Central memory CD8-positive, alpha-beta T cell (primary cell): ENCODE results near the gene S1PR3.

ENCODE experiments used
- ATAC-seq: fragments of 150-1000 bp; cut with Tn5 transposase; replicated peaks from 2 replicates; pipeline ENCODE4 v1.10.0; 2022; ENCODE audit warnings: mild to moderate bottlenecking, moderate FRiP score, moderate number of reproducible peaks; ENCODE audit not compliant: poor library complexity, severe bottlenecking; ENCODE audit errors: extremely low read depth
- DNase-seq, 2 donors: peaks; one replicate each; pipeline ENCODE4 v3.0.0; 2021; ENCODE audit warnings: low spot score in 2 of 2
- H3K27ac Mint-ChIP-seq: one replicate; pipeline ENCODE4 v1.8.0; 2022; ENCODE audit warnings: low read depth, mild to moderate bottlenecking, moderate library complexity, mixed read lengths
- H3K27me3 Mint-ChIP-seq: one replicate; pipeline ENCODE4 v1.8.0; 2022; ENCODE audit warnings: mixed read lengths
- H3K36me3 Mint-ChIP-seq: one replicate; pipeline ENCODE4 v1.8.0; 2022; ENCODE audit warnings: mild to moderate bottlenecking, moderate library complexity, mixed read lengths; ENCODE audit not compliant: insufficient read depth
- H3K4me1 Mint-ChIP-seq: one replicate; pipeline ENCODE4 v1.8.0; 2022; ENCODE audit warnings: mixed read lengths
- H3K4me3 Mint-ChIP-seq: one replicate; pipeline ENCODE4 v1.8.0; 2022; ENCODE audit warnings: mild to moderate bottlenecking, moderate library complexity, mixed read lengths
- H3K9me3 Mint-ChIP-seq: one replicate; pipeline ENCODE4 v1.8.0; 2022; ENCODE audit warnings: mixed read lengths

Gene S1PR3

GRCh38 chr9:89008744-89009545 is 17.7 kb downstream of the S1PR3 start:
- Mint-ChIP-seq H3K4me3 (no peak overlapping the region), H3K27me3 (peaks cover 23% of the 10 kb centered on the region), H3K4me1 (no peaks in the 10 kb centered on the region), H3K36me3 (no peaks in the 10 kb centered on the region), H3K9me3 (no peaks in the 10 kb centered on the region), H3K27ac (no peak overlapping the region)
- ATAC-seq, result no peak
- no peak for DNase-seq

DNA sequence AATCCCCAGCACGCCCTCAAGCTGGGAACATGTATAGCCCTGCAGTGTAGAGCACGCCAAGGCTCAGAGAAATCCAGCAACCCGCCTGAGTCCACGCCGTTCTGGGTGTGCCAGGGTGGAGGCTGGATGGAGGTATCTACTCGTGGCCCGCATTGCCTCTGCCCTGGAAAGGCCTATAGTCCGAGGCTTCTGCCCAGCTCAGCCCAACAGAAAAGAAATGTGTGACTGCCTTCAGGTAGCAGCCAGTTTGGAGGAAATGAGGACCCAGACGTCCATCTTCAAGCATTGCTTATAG is 18.2 kb downstream of the S1PR3 start:
- H3K4me3 Mint-ChIP-seq, result no peak overlapping the region
- H3K27ac Mint-ChIP-seq, result no peak overlapping the region
- H3K27me3 Mint-ChIP-seq, result peaks cover 28% of the 10 kb centered on the region
- no peak for ATAC-seq
- H3K9me3 Mint-ChIP-seq, result no peaks in the 10 kb centered on the region
- H3K4me1 Mint-ChIP-seq, result no peaks in the 10 kb centered on the region
- DNase-seq, result no peak
- no peaks in the 10 kb centered on the region for H3K36me3 Mint-ChIP-seq

- Mint-ChIP-seq H3K27me3 (peaks cover 34% of the 10 kb centered on the region), H3K4me1 (no peaks in the 10 kb centered on the region), H3K27ac (no peak overlapping the region), H3K9me3 (no peaks in the 10 kb centered on the region), H3K4me3 (no peak overlapping the region), H3K36me3 (no peaks in the 10 kb centered on the region)
- ATAC-seq, result no peak
- DNase-seq, result no peak
These were observed 18.8 kb downstream of the S1PR3 start for GRCh38 chr9:89010056-89010455.

DNA sequence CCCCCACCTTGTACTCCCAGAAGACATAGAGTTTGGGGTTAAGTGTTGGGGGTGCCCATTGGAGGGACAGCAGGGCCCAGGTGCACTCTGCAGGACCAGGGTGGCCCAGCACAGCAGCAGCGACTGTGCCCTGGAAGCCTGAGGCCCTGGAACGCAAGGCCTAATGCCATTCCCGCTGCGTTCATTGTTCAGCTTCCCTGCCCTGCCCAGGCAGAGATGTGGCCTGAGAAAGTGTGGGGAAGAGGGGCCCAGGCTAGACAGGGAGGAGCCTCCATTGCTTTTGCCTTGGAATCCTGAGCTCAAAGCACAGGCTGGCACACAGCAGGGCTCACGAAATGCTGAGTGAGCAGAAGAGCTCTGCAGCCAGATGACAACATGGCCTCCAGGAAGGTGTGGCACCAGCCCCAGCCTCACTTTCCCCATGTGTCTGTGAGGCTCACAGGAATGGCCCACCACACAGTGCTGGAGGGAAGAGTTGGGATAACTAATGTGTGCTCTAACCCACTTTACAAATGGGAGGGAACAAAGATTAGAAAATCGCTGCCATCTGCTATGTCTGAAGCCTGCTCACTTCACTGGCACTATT is 19.4 kb downstream of the S1PR3 start:
- Mint-ChIP-seq H3K9me3 (no peaks in the 10 kb centered on the region), H3K4me3 (no peak overlapping the region), H3K27me3 (peaks cover 39% of the 10 kb centered on the region), H3K4me1 (no peaks in the 10 kb centered on the region), H3K36me3 (no peaks in the 10 kb centered on the region), H3K27ac (no peak overlapping the region)
- DNase-seq (no peak), ATAC-seq (no peak)

GRCh38 chr9:89011683-89012082 is 20.4 kb downstream of the S1PR3 start:
- ATAC-seq (no peak), DNase-seq (no peak)
- Mint-ChIP-seq H3K36me3 (no peaks in the 10 kb centered on the region), H3K4me3 (no peak overlapping the region), H3K9me3 (no peaks in the 10 kb centered on the region), H3K27me3 (peaks cover 46% of the 10 kb centered on the region), H3K4me1 (no peaks in the 10 kb centered on the region), H3K27ac (no peak overlapping the region)

DNA sequence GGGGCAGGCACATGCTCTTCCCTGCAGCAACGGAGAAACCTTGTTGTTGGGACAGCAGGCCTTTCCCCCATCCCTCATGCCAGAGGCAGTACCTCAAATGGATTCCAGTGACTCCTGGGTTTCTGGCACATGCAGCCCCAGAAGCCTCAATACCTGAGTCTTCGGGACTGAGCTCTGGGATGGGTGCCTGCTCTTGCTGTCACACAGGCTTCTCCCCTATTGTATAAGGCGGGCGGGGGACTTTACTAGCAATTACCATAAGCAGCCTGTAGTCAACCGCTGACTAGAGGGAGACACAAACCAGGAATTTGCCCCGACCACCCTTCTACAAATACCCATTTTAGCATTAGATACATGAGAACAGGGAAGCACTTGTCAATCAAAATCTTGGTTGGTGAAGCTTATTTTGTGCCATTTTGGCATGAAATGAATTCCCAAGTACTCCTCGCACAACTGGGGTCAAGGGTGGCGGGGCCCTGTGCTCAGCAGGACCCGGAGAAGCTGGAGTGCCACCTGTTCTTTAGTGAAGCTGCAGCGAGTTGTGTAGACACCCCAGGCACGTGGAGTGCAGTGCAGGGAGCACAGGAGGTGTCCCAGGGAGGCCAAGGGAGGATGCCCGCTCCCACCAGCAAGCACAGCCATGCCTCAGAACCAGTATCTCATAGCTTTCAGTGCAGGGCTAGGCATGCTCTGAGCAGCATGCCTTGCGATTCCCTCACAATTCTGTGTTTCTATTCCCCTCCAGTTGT is 21.2 kb downstream of the S1PR3 start:
- no peak overlapping the region for H3K27ac Mint-ChIP-seq
- H3K9me3 Mint-ChIP-seq, result no peaks in the 10 kb centered on the region
- H3K36me3 Mint-ChIP-seq, result no peaks in the 10 kb centered on the region
- H3K4me3 Mint-ChIP-seq, result no peak overlapping the region
- H3K4me1 Mint-ChIP-seq, result no peaks in the 10 kb centered on the region
- H3K27me3 Mint-ChIP-seq, result peaks cover 46% of the 10 kb centered on the region
- ATAC-seq (no peak), DNase-seq (no peak)

DNA sequence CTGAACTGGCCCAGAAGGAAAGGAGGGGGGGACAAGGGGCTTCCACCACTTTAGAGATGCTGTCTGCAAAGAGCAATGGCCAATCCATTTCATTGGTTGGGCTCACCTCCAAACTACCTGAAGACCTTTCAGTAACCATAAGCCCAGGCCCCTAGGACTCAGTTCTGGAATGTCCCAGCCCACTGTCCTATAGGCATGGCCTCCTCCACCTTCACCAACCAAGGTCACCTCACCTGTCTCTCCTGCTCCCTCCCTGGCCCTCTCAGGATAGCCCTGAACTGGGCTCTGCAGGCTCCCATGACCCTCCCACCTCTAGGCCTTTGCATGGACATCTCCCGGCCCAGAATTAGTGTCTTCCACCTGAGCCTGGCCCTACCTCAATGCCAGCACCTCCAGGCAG is 22.4 kb downstream of the S1PR3 start:
- Mint-ChIP-seq H3K4me3 (no peak overlapping the region), H3K36me3 (no peaks in the 10 kb centered on the region), H3K9me3 (no peaks in the 10 kb centered on the region), H3K27me3 (peaks cover 46% of the 10 kb centered on the region), H3K4me1 (no peaks in the 10 kb centered on the region), H3K27ac (no peak overlapping the region)
- DNase-seq, result no peak
- no peak for ATAC-seq

GRCh38 chr9:89014153-89014552 is 22.9 kb downstream of the S1PR3 start:
- Mint-ChIP-seq H3K4me3 (no peak overlapping the region), H3K9me3 (no peaks in the 10 kb centered on the region), H3K4me1 (no peaks in the 10 kb centered on the region), H3K27ac (no peak overlapping the region), H3K36me3 (no peaks in the 10 kb centered on the region), H3K27me3 (peaks cover 46% of the 10 kb centered on the region)
- DNase-seq (no peak), ATAC-seq (no peak)

DNA sequence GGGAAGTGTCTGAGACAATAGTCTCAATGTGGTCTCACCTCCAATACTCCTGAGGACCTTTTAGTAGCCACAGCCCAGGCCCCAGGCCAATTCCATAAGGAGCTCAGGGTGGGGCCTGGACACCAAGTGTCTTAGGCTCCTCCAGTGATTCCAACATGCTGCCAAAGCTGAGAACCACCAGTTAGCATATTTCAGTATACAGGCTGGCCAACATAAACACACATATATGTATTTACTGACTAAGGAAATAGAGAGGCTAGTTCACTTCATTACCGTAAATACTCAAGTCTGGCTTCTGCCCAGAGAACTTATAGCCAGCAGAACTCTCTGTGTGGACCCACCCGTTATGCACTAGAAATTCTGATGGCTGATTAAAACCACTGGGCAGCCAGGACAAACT is 24.1 kb downstream of the S1PR3 start:
- DNase-seq (no peak), ATAC-seq (no peak)
- Mint-ChIP-seq H3K9me3 (no peaks in the 10 kb centered on the region), H3K4me3 (no peak overlapping the region), H3K27me3 (peaks cover 53% of the 10 kb centered on the region), H3K27ac (no peak overlapping the region), H3K36me3 (no peaks in the 10 kb centered on the region), H3K4me1 (no peaks in the 10 kb centered on the region)

DNA sequence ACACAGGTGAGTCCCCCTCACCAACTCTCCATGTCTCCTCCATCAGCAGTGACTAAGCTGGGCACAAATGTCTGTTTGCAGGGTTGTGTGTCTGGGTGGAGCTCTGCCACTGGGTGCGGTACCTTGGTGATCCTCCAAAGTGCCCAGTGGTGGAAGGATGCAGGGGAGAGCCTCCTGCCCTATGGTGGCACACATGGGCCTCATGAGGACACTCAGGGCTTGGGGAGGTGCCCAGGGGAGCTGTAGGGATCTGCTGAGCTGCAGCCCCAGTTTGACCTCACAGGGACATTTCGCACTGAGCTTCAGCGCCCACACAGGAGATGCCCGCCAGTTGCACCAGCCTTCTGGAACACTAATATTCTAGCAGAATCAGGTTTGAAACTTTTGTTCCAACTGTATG is 29.5 kb downstream of the S1PR3 start:
- H3K27me3 Mint-ChIP-seq, result peaks cover 38% of the 10 kb centered on the region

GRCh38 chr9:89021154-89021803 is 30.0 kb downstream of the S1PR3 start:
- no peak for ATAC-seq

More for the DNA sequence above, 29.5 kb downstream of the S1PR3 start:
- Mint-ChIP-seq H3K4me3 (no peak overlapping the region), H3K4me1 (no peaks in the 10 kb centered on the region), H3K27ac (no peak overlapping the region), H3K9me3 (no peaks in the 10 kb centered on the region), H3K36me3 (no peaks in the 10 kb centered on the region)
- DNase-seq, result no peak
- ATAC-seq, result no peak

DNA sequence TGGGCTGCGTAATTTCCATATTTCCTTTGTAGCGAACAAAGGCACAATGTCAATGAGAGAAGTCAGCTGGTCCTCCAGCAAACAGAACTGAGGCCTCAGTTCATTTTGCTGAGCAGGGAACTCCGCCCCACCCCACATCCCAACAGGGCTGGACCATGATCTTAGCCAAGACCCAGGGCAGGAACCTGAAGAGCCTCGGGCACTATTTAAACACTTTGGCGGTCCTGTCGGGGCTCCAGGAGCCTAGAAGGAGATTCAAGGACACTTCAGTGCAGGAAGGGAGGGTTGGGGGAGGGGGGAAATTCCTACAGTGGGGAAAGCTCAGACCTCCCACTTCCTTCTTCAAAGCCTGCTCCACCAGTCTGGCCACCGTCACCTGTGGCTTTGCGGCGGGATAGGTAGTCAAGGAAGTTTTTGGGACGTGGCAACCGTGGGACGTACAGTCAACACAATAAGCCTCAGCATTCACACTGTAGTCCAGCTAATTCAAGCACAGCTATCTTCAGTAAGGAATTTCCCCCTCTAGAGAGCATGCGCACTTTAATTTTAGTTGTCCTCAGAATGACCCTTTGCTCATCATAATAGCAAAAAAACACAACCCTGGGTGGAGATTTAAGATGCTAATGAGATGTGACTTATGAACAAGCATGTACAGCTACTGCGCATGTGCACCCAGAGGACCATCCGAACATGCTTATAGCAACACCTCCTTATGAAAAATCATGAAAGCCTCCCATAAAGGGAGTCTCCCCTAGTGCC is 30.9 kb downstream of the S1PR3 start:
- ATAC-seq, result no peak
- H3K27ac Mint-ChIP-seq, result no peak overlapping the region
- peaks cover 42% of the 10 kb centered on the region for H3K27me3 Mint-ChIP-seq
- no peaks in the 10 kb centered on the region for H3K4me1 Mint-ChIP-seq
- H3K36me3 Mint-ChIP-seq, result no peaks in the 10 kb centered on the region
- H3K9me3 Mint-ChIP-seq, result no peaks in the 10 kb centered on the region
- H3K4me3 Mint-ChIP-seq, result no peak overlapping the region
- no peak for DNase-seq

More at GRCh38 chr9:89021154-89021803, 30.0 kb downstream of the S1PR3 start:
- no peak overlapping the region for H3K4me3 Mint-ChIP-seq
- no peaks in the 10 kb centered on the region for H3K9me3 Mint-ChIP-seq
- no peaks in the 10 kb centered on the region for H3K36me3 Mint-ChIP-seq
- peaks cover 33% of the 10 kb centered on the region for H3K27me3 Mint-ChIP-seq
- H3K27ac Mint-ChIP-seq, result no peak overlapping the region
- no peak for DNase-seq
- H3K4me1 Mint-ChIP-seq, result no peaks in the 10 kb centered on the region
